Tibial artery (tissue), 4 donors: ENCODE measurements around the gene COL8A1.
A peak's percentile ranks its signal among the peaks of the same experiment; 100 is the strongest.

Experiments used
- DNase-seq, 2 donors: peaks; one replicate each; pipeline ENCODE4 v3.0.0-alpha.2; 2019
- H3K27ac ChIP-seq, 2 donors: fragments of 200-600 bp; sonication (generic) in 1 of 2; 1 replicate in 1 of 2; 2 replicates in 1 of 2; pipeline ENCODE4 v1.5.1; 2018 to 2019; ENCODE audit warnings: mild to moderate bottlenecking in 1 of 2
- H3K27me3 ChIP-seq, 2 donors: fragments of 200-600 bp; sonication (generic) in 1 of 2; one replicate each; pipeline versions ENCODE4 v1.5.1 to v1.6.0; 2016 to 2019
- H3K36me3 ChIP-seq, 3 donors: fragments of 200-600 bp; sonication (generic) in 2 of 3; one replicate each; pipeline ENCODE4 v1.5.1; 2016 to 2019; ENCODE audit warnings: mild to moderate bottlenecking in 2 of 3
- H3K4me1 ChIP-seq, 4 donors: fragments of 200-600 bp; sonication (generic) in 2 of 4; 1 replicate in 3 of 4; 2 replicates in 1 of 4; pipeline ENCODE4 v1.5.1; 2016 to 2019
- H3K4me3 ChIP-seq, 2 donors: fragments of 200-600 bp; sonication (generic) in 1 of 2; 1 replicate in 1 of 2; 2 replicates in 1 of 2; pipeline ENCODE4 v1.5.1; 2018 to 2019; ENCODE audit warnings: mild to moderate bottlenecking in 2 of 2
- H3K9me3 ChIP-seq, 3 donors: fragments of 200-600 bp; sonication (generic) in 1 of 3; one replicate each; pipeline ENCODE4 v1.5.1; 2016 to 2019
- CTCF ChIP-seq, 2 experiments: fragments of 200-600 bp in 1 of 2; fragments of 450-650 bp in 1 of 2; IDR thresholded peaks; one replicate each; pipeline ENCODE4 v1.5.1; 2017 to 2019; ENCODE audit warnings: antibody characterized with exemption in 2 of 2, mild to moderate bottlenecking in 1 of 2, moderate library complexity in 1 of 2
- intact Hi-C: fragments of 100-400 bp; cut with DNase I; formaldehyde crosslinking; loops from one replicate; pipeline ENCODE4 v1.15.0; 2023; ENCODE audit warnings: low total_unique reads

The COL8A1 gene

DNA sequence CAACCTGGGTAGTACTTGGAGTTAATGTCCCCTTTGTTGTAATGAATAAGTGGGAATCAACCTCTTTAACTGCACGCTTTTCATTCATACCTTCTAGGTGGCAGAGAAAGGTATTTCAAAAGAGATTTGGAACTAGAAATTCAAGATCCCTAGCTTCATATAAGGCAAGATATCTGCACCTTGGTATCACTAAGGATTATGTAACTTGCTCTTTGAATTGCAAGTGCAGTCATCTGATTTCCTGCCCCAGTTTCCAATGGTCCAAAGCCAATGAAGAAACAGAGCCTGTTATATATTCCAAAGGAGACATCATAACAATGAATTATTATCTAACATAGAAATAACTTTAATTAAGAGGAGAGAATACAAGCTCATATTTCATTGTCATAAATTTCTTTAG lies 124.5 kb downstream of the COL8A1 start:
- intact Hi-C loops = no loop called here
- Histone ChIP-seq H3K9me3 (no peaks in the 10 kb centered on the region), H3K4me1 (peaks cover 0 to 95% (median 19%) of the 10 kb centered on the region in 4 donors), H3K4me3 (no peak overlapping the region), H3K36me3 (no peaks in the 10 kb centered on the region), H3K27ac (peak overlapping the region in 1 of 2 donors; percentile 72), H3K27me3 (no peaks in the 10 kb centered on the region)
- TF ChIP-seq CTCF (IDR thresholded peaks at IDR 0.05) = no peak
- DNase-seq = no peak

- Histone ChIP-seq H3K36me3 (peaks cover 0 to 9% (median 6%) of the 10 kb centered on the region in 3 donors), H3K27me3 (no peaks in the 10 kb centered on the region), H3K4me1 (peaks cover 0 to 89% (median 12%) of the 10 kb centered on the region in 4 donors), H3K27ac (no peak overlapping the region), H3K4me3 (no peak overlapping the region), H3K9me3 (no peaks in the 10 kb centered on the region)
- no peak for TF ChIP-seq CTCF (IDR thresholded peaks at IDR 0.05)
- intact Hi-C loops = no loop called here
- DNase-seq = no peak
These were observed 126.0 kb downstream of the COL8A1 start for GRCh38 chr3:99764377-99764776.

GRCh38 chr3:99765042-99765942 lies 126.9 kb downstream of the COL8A1 start:
- intact Hi-C loops = no loop called here
- H3K27me3 ChIP-seq = no peaks in the 10 kb centered on the region
- DNase-seq = no peak
- no peak overlapping the region for H3K27ac ChIP-seq
- peaks cover 0 to 80% (median 8%) of the 10 kb centered on the region in 4 donors for H3K4me1 ChIP-seq
- no peak for TF ChIP-seq CTCF (IDR thresholded peaks at IDR 0.05)
- no peaks in the 10 kb centered on the region for H3K9me3 ChIP-seq
- H3K36me3 ChIP-seq = peaks cover 0 to 17% (median 6%) of the 10 kb centered on the region in 3 donors
- no peak overlapping the region for H3K4me3 ChIP-seq

DNA sequence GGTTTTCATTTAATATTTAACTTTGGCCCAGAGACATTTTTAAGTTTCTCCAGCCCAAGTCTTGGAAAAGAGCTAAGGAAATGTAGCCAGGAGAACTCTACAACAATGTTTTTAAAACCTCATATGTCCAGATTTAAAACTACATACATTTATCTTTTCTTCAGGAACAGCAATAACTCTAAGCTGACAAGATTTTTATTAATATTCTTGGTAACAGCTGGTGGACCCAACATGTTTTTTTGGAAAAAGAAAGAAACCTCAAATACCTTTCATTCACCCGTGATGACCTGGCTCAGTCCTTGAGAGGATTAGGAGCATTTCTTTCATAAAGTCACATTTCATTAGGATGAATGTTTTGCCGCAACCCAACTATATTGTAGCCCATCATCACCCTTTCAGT lies 128.9 kb downstream of the COL8A1 start:
- intact Hi-C loops = no loop called here
- H3K4me3 ChIP-seq = no peak overlapping the region
- no peak for TF ChIP-seq CTCF (IDR thresholded peaks at IDR 0.05)
- DNase-seq = no peak
- H3K4me1 ChIP-seq = peaks cover 0 to 60% (median 5%) of the 10 kb centered on the region in 4 donors
- H3K9me3 ChIP-seq = no peaks in the 10 kb centered on the region
- H3K36me3 ChIP-seq = peaks cover 0 to 20% (median 6%) of the 10 kb centered on the region in 3 donors
- H3K27ac ChIP-seq = peak overlapping the region in 1 of 2 donors; percentile 23
- H3K27me3 ChIP-seq = no peaks in the 10 kb centered on the region

DNA sequence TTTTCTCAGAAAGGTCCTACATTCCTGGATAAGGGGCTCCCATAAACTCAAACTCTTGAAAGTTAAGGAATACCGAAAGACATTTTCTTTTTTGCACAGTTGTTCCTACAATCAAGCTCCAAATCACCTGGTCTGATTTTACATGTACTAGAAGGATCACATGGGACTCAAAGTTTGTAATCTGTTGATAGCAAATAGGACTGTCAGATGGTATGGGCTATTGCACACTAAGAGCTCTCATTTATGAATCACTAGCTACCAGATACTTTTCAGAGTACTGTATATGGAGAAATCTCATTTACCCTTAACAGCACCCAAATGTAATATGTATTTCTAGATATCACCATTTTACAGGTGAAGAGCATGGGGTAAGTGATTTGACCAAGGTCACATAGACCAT lies 129.7 kb downstream of the COL8A1 start:
- DNase-seq = no peak
- no peak overlapping the region for H3K4me3 ChIP-seq
- intact Hi-C loops = no loop called here
- H3K27ac ChIP-seq = peak overlapping the region in 1 of 2 donors; percentile 19
- TF ChIP-seq CTCF (IDR thresholded peaks at IDR 0.05) = no peak
- no peaks in the 10 kb centered on the region for H3K9me3 ChIP-seq
- peaks cover 0 to 20% (median 6%) of the 10 kb centered on the region in 3 donors for H3K36me3 ChIP-seq
- no peaks in the 10 kb centered on the region for H3K27me3 ChIP-seq
- H3K4me1 ChIP-seq = peaks cover 0 to 51% (median 4%) of the 10 kb centered on the region in 4 donors
